Esophagus muscularis mucosa (tissue), 4 donors: ENCODE data around the gene SLC35B4. TPM values are rescaled to one million over a fixed set of nuclear protein-coding genes. Genes with fewer than 3 reads are reported as not detected.

Experiments
- DNase-seq: peaks from one replicate; pipeline ENCODE4 v3.0.0-alpha.2; 2017; ENCODE audit errors: extremely low spot score
- H3K27ac ChIP-seq, 4 donors: fragments of 200-600 bp; sonication (generic); replicated peaks in 1 of 4; 1 replicate in 3 of 4; 2 replicates in 1 of 4; pipeline ENCODE4 v1.5.1; 2016 to 2019; ENCODE audit warnings: mild to moderate bottlenecking in 1 of 4
- H3K27me3 ChIP-seq, 4 donors: fragments of 200-600 bp; sonication (generic); one replicate each; pipeline versions ENCODE4 v1.5.1 to v1.6.0; 2016 to 2019
- H3K36me3 ChIP-seq, 4 donors: fragments of 200-600 bp; sonication (generic); one replicate each; pipeline ENCODE4 v1.5.1; 2016 to 2019
- H3K4me1 ChIP-seq, 4 donors: fragments of 200-600 bp; sonication (generic); one replicate each; pipeline ENCODE4 v1.5.1; 2016 to 2019
- H3K4me3 ChIP-seq, 4 donors: fragments of 200-600 bp; sonication (generic); 1 replicate in 2 of 4; 2 replicates in 2 of 4; pipeline ENCODE4 v1.5.1; 2016 to 2019; ENCODE audit warnings: mild to moderate bottlenecking in 4 of 4, moderate library complexity in 1 of 4
- H3K9me3 ChIP-seq, 4 donors: fragments of 200-600 bp; sonication (generic); 1 replicate in 3 of 4; 2 replicates in 1 of 4; pipeline ENCODE4 v1.5.1; 2016 to 2019
- EP300 ChIP-seq: sonication (generic); formaldehyde crosslinking; IDR thresholded peaks from one replicate; pipeline ENCODE4 v1.6.1; 2017; ENCODE audit warnings: antibody characterized with exemption
- POLR2A ChIP-seq: fragments of 450-650 bp; IDR thresholded peaks from one replicate; pipeline ENCODE4 v1.6.1; 2017; ENCODE audit warnings: antibody characterized with exemption, moderate library complexity, mild to moderate bottlenecking, low read depth
- POLR2AphosphoS5 ChIP-seq, 2 donors: sonication (generic); formaldehyde crosslinking; IDR thresholded peaks; one replicate each; pipeline ENCODE4 v1.6.1; 2017; ENCODE audit warnings: antibody characterized with exemption in 2 of 2
- WGBS: methylation state at CpG from one replicate; pipeline ENCODE4 v1.1.5; 2018; 5-methylcytosine and 5-hydroxymethylcytosine counted together
- intact Hi-C: fragments of 100-400 bp; cut with DNase I; formaldehyde crosslinking; loops from one replicate; pipeline ENCODE4 v1.15.1; 2023
- total RNA-seq, 4 donors: library from RNA; depleted of rRNA; stranded (reverse); fragments of >200 nt; gene quantifications; one replicate each; pipeline versions ENCODE4 v1.1.0 to v1.2.1, GENCODE V29; 2016
- TF ChIP-seq, protein P1 (sequence below), 3 experiments: fragments of 200-600 bp in 2 of 3; fragments of 450-650 bp in 1 of 3; sonication (generic) in 2 of 3; IDR thresholded peaks; one replicate each; pipeline ENCODE4 v1.5.1; 2017 to 2019; ENCODE audit warnings: antibody characterized with exemption in 3 of 3, mild to moderate bottlenecking in 2 of 3, moderate library complexity in 1 of 3

The SLC35B4 gene
- total RNA-seq = 1 to 10 TPM; 6.6 to 8.6 (median 7.9) TPM

GRCh38 chr7:134316539-134317344 lies at the start of gene SLC35B4:
Gene SLC35B4 (minus strand): TSS chr7:134316930. CDS start chr7:134316751, 179 bp downstream.
- WGBS = under 1% methylated on average over 27 of the region's 69 CpGs
- Histone ChIP-seq H3K4me1 (peaks cover 5 to 16% (median 11%) of the 10 kb centered on the region in 4 donors), H3K4me3 (peak within 1 kb of the TSS; percentile 89 to 96 (median 92)), H3K36me3 (peaks cover 0 to 4% (median 0%) of the 10 kb centered on the region in 4 donors), H3K9me3 (no peaks in the 10 kb centered on the region), H3K27ac (peak within 1 kb of the TSS; percentile 79 to 93 (median 88)), H3K27me3 (no peaks in the 10 kb centered on the region)
- peak; percentile 99 for DNase-seq
- intact Hi-C loops = no loop called here
- TF ChIP-seq POLR2AphosphoS5 (IDR thresholded peaks at IDR 0.05) (peak; percentile 65 to 95), POLR2A (no peak), EP300 (no peak)
- TF ChIP-seq, protein P1, sequence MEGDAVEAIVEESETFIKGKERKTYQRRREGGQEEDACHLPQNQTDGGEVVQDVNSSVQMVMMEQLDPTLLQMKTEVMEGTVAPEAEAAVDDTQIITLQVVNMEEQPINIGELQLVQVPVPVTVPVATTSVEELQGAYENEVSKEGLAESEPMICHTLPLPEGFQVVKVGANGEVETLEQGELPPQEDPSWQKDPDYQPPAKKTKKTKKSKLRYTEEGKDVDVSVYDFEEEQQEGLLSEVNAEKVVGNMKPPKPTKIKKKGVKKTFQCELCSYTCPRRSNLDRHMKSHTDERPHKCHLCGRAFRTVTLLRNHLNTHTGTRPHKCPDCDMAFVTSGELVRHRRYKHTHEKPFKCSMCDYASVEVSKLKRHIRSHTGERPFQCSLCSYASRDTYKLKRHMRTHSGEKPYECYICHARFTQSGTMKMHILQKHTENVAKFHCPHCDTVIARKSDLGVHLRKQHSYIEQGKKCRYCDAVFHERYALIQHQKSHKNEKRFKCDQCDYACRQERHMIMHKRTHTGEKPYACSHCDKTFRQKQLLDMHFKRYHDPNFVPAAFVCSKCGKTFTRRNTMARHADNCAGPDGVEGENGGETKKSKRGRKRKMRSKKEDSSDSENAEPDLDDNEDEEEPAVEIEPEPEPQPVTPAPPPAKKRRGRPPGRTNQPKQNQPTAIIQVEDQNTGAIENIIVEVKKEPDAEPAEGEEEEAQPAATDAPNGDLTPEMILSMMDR (IDR thresholded peaks at IDR 0.05) = peak in 2 of 3 experiments; percentile 32 to 41

DNA sequence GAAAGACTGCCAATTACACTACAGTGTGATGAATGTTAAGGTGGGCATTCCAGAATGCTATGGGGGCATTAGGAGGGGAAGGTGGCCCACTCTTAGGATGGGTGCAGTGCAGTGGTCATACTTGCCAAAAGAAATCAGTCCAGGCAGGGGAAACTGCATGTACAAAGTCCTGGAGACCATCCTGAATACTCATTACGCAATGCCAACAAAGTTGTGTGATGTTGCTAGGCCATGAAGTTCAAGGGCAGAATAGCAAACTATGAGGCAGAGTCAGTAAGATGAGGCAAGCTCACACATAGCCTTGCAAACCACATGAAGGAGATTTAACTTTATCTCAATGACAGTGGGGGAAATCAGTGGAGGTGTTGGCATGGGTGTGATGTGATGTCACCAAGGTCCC lies 49.8 kb upstream of the SLC35B4 start:
- Histone ChIP-seq H3K27ac (no peak overlapping the region), H3K36me3 (no peaks in the 10 kb centered on the region), H3K4me3 (no peak overlapping the region), H3K9me3 (no peaks in the 10 kb centered on the region), H3K4me1 (peaks cover 0 to 7% (median 2%) of the 10 kb centered on the region in 4 donors), H3K27me3 (peaks cover 0 to 7% (median 0%) of the 10 kb centered on the region in 4 donors)
- DNase-seq = no peak
- WGBS = 100% methylated on average over 1 of the region's 1 CpG
- TF ChIP-seq POLR2AphosphoS5 (IDR thresholded peaks at IDR 0.05) (no peak), EP300 (no peak), POLR2A (no peak)
- TF ChIP-seq, protein P1 (IDR thresholded peaks at IDR 0.05) = no peak
- intact Hi-C loops = no loop called here

DNA sequence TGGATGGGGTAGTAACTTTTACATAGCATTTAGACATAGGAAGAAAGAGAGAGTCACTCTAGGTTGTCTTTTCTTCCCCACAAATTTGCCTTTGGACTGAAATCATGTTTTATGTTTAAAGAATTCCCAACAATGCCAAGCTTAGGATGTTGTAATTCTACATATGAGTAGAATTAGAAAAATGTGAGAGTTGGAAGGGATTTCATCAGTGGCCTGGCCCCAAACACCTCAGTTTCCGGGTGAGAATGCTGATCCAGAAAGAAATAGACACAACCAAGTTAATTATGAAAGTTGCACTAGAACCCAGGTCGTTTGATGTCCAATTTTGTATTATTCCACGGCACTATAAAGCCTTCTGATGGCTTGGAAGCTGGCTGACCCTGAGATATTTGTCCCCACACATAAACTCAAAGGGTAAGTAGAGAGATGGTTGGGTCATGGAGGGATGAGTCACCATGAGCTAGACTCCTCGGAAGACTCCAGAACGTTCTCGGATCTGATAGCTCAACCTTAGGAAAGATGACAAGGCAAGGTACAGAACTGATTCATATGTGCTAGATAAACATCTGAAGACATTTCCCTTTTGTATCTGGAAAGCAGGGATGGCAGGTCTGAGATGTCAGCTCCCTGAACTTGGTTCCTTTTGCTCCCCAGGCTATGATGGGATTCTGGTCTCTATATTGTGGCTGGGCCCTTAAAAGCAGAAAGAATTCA lies 48.8 kb upstream of the SLC35B4 start:
- Histone ChIP-seq H3K27me3 (peaks cover 0 to 7% (median 0%) of the 10 kb centered on the region in 4 donors), H3K27ac (no peak overlapping the region), H3K36me3 (no peaks in the 10 kb centered on the region), H3K4me1 (peaks cover 0 to 7% (median 2%) of the 10 kb centered on the region in 4 donors), H3K4me3 (no peak overlapping the region), H3K9me3 (no peaks in the 10 kb centered on the region)
- intact Hi-C loops = no loop called here
- TF ChIP-seq, protein P1 (IDR thresholded peaks at IDR 0.05) = no peak
- TF ChIP-seq POLR2A = no peak
- no peak for TF ChIP-seq EP300
- TF ChIP-seq POLR2AphosphoS5 (IDR thresholded peaks at IDR 0.05) = no peak
- 80% methylated on average over 6 of the region's 6 CpGs for WGBS
- DNase-seq = no peak

DNA sequence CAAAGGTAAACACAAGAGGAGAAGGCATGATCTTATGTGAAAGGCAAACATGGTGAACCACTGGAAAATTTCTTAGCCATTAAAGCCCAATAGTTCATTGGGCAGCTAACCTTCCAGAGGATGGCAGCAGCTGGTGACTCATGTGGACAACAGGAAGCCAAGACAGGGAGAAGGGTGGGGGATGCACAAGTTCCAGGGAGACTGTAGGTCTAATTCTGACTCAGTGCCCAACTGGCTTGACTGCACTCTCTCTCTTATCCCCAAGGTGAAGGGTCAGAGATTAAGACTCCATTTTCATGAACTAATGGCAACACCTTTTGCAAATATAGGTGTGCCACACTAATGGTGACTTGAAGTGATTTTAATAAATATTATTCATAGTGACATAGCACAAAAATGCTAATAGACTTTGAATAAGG lies 47.9 kb upstream of the SLC35B4 start:
- Histone ChIP-seq H3K27me3 (peaks cover 0 to 7% (median 0%) of the 10 kb centered on the region in 4 donors), H3K9me3 (no peaks in the 10 kb centered on the region), H3K36me3 (no peaks in the 10 kb centered on the region), H3K4me1 (peaks cover 0 to 7% (median 2%) of the 10 kb centered on the region in 4 donors), H3K4me3 (no peak overlapping the region), H3K27ac (no peak overlapping the region)
- no peak for DNase-seq
- intact Hi-C loops = no loop called here
- TF ChIP-seq POLR2AphosphoS5 (IDR thresholded peaks at IDR 0.05) = no peak
- TF ChIP-seq POLR2A = no peak
- TF ChIP-seq EP300 = no peak
- TF ChIP-seq, protein P1 (IDR thresholded peaks at IDR 0.05) = no peak
